Ectodermal cell (in vitro differentiated cells): Measurements from ENCODE around the gene EIF4A3.

ENCODE experiments used
- H3K27ac ChIP-seq: 2 replicates; pipeline ENCODE4 v1.7.0; 2013; ENCODE audit warnings: mild to moderate bottlenecking, low read depth, low read length; ENCODE audit not compliant: insufficient read depth, poor library complexity, severe bottlenecking
- H3K27me3 ChIP-seq: 2 replicates; pipeline ENCODE4 v1.7.0; 2013; ENCODE audit warnings: mild to moderate bottlenecking, low read length; ENCODE audit not compliant: insufficient read depth, control insufficient read depth, poor library complexity, severe bottlenecking
- H3K36me3 ChIP-seq: one replicate; pipeline ENCODE4 v1.7.0; 2013; ENCODE audit warnings: low read length; ENCODE audit not compliant: control insufficient read depth, insufficient read depth
- H3K4me1 ChIP-seq: one replicate; pipeline ENCODE4 v1.7.0; 2013; ENCODE audit warnings: low read length; ENCODE audit not compliant: control insufficient read depth, insufficient read depth
- H3K4me3 ChIP-seq: 2 replicates; pipeline ENCODE4 v1.7.0; 2013; ENCODE audit warnings: low read depth, low read length, control low read depth; ENCODE audit not compliant: insufficient read depth
- H3K9me3 ChIP-seq: 2 replicates; pipeline ENCODE4 v1.7.0; 2013; ENCODE audit warnings: mild to moderate bottlenecking, low read length, moderate library complexity; ENCODE audit not compliant: control insufficient read depth
- WGBS, 2 experiments: methylation state at CpG; one replicate each; pipeline ENCODE4 v1.1.7; 2013; ENCODE audit warnings: missing lambda C conversion rate in 2 of 2; 5-methylcytosine and 5-hydroxymethylcytosine counted together

The EIF4A3 gene

DNA sequence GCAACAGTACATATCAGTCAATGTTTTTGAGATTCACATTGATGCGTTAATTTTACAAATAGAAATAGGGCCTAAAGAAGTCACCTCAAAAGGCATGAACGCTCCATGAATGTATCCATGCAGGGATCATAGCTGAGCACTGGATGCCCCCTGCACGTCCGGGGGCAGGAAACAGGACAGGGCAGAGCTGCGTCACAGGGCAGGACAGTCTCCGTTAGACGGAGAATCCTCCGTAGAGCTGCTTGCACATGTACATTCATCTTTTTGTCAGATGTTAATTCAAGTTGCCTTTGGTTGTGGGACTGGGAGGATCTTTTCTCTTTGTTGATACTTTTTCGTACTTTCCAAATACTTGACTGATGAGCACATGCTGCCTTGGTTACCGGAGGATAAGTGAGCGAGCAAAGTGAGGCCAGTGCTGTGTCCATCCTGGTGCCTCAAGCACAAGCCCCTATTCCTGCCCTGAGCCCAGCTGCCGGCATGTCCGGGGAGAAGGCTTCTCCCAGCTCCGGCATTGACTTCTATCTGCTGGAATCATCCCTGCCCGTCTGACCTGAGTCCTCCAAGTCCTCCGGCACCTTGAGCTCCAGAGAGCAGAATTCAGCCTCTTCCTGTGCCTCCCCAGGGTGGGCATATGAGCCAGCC, 30.5 kb downstream of the EIF4A3 start:
- Histone ChIP-seq H3K4me1 (peaks cover 11% of the 10 kb centered on the region), H3K4me3 (no peak overlapping the region), H3K9me3 (no peaks in the 10 kb centered on the region), H3K27me3 (no peaks in the 10 kb centered on the region), H3K27ac (no peak overlapping the region), H3K36me3 (peaks cover 5% of the 10 kb centered on the region)
- WGBS, 2 experiments: 88 to 90% methylated on average over 16 of the region's 16 CpGs

GRCh38 chr17:80115159-80115558, 31.8 kb downstream of the EIF4A3 start:
- no peak overlapping the region for H3K27ac ChIP-seq
- H3K36me3 ChIP-seq: peaks cover 5% of the 10 kb centered on the region

DNA sequence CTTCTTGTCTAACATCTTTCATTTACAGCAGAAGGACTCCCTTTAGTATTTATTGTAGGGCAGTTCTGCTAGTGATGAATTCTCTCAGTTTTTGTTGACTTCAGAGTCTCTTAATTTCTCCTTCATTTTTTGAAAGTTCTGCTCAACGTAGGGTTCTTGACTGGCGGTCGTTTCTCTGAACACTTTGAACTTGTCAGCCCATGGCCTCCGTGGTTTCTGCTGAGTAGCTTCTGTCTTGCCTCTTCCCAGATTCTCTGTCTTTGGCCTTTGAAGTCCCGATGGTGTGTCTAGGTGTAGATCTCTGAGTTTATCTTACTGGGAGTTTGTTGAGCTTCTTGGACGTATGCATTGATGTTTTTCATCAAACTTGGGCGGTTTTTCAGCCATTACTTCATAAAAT, 32.2 kb downstream of the EIF4A3 start:
- 95 to 96% methylated on average over 7 of the region's 7 CpGs for WGBS, 2 experiments

More at GRCh38 chr17:80115159-80115558, 31.8 kb downstream of the EIF4A3 start:
- 93 to 94% methylated on average over 8 of the region's 8 CpGs for WGBS, 2 experiments
- peaks cover 11% of the 10 kb centered on the region for H3K4me1 ChIP-seq
- H3K9me3 ChIP-seq: no peaks in the 10 kb centered on the region
- H3K27me3 ChIP-seq: no peaks in the 10 kb centered on the region
- no peak overlapping the region for H3K4me3 ChIP-seq

DNA sequence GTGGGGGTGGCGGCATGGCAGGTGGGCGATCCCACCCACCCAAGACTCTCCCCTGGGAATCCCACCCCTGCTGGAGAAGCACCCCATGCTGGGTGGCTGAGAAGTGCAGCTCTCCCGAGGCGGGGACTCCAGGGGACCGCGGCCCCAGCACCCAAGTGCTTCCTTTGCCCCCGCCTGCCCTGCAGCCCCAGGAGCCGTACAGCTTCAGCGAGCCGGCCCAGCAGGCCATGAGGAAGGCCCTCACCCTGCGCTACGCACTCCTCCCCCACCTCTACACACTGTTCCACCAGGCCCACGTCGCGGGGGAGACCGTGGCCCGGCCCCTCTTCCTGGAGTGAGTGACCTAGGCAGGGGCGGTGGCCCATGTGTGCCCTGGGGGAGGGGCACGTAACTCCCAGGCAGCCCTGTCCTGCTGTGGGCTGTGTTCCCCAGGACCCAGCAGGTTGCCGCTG, 33.9 kb downstream of the EIF4A3 start:
- no peaks in the 10 kb centered on the region for H3K27me3 ChIP-seq
- no peaks in the 10 kb centered on the region for H3K9me3 ChIP-seq
- WGBS, 2 experiments: 67 to 76% methylated on average over 20 of the region's 20 CpGs
- H3K4me3 ChIP-seq: no peak overlapping the region
- peaks cover 11% of the 10 kb centered on the region for H3K4me1 ChIP-seq
- peaks cover 5% of the 10 kb centered on the region for H3K36me3 ChIP-seq
- no peak overlapping the region for H3K27ac ChIP-seq

More for the DNA sequence above, 32.2 kb downstream of the EIF4A3 start:
- Histone ChIP-seq H3K9me3 (no peaks in the 10 kb centered on the region), H3K27ac (no peak overlapping the region), H3K36me3 (peaks cover 5% of the 10 kb centered on the region), H3K4me3 (no peak overlapping the region), H3K27me3 (no peaks in the 10 kb centered on the region), H3K4me1 (peaks cover 11% of the 10 kb centered on the region)

- H3K4me1 ChIP-seq: peaks cover 11% of the 10 kb centered on the region
- H3K36me3 ChIP-seq: peaks cover 5% of the 10 kb centered on the region
- no peak overlapping the region for H3K27ac ChIP-seq
- H3K9me3 ChIP-seq: no peaks in the 10 kb centered on the region
- H3K27me3 ChIP-seq: no peaks in the 10 kb centered on the region
- no peak overlapping the region for H3K4me3 ChIP-seq
- 88 to 90% methylated on average over 24 of the region's 24 CpGs for WGBS, 2 experiments
Observed at GRCh38 chr17:80112471-80113032, 34.4 kb downstream of the EIF4A3 start.

DNA sequence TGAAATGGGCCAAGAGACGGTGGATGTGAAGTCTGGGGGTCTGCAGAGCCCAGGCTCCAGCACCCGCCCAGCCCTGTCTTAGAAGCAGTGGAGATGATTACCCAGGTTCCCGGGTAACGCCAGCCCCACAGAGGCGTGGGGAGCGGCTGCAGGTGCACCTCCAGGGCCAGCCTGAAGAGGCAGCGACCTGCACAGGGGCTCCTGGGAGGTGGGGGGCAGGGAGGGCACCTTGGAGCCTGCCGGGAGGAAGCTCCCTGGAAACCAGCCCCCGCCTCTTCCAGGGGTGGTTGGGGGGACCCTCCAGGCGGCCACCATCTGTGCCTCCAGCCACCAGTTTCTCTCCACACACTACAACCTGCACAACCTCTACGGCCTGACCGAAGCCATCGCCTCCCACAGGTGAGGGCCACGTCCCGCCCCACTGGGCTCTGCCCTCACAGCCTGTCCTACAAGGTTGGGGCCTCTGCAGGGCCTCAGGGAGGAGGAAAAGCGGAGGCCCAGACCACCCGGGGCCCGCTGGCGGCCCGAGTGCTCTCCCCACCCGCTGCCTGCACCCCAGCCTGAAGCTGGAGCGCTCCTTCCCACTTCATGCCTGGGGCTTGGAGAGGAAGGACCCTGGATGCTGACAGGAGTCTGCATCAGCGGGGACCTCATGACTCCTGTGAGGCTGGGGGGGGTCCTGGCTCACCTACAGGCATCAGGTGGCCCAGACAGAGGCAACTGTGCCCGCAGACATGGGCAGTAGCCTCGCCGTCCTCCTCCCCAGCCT, 35.0 kb downstream of the EIF4A3 start:
- Histone ChIP-seq H3K9me3 (no peaks in the 10 kb centered on the region), H3K36me3 (peaks cover 5% of the 10 kb centered on the region), H3K4me1 (peaks cover 11% of the 10 kb centered on the region), H3K27ac (no peak overlapping the region), H3K27me3 (no peaks in the 10 kb centered on the region), H3K4me3 (no peak overlapping the region)
- WGBS, 2 experiments: 82 to 87% methylated on average over 26 of the region's 26 CpGs

GRCh38 chr17:80110927-80111701, 35.8 kb downstream of the EIF4A3 start:
- H3K27me3 ChIP-seq: no peaks in the 10 kb centered on the region
- H3K27ac ChIP-seq: no peak overlapping the region
- 89 to 90% methylated on average over 21 of the region's 21 CpGs for WGBS, 2 experiments
- H3K36me3 ChIP-seq: peaks cover 5% of the 10 kb centered on the region
- no peak overlapping the region for H3K4me3 ChIP-seq
- H3K9me3 ChIP-seq: no peaks in the 10 kb centered on the region
- peaks cover 11% of the 10 kb centered on the region for H3K4me1 ChIP-seq

DNA sequence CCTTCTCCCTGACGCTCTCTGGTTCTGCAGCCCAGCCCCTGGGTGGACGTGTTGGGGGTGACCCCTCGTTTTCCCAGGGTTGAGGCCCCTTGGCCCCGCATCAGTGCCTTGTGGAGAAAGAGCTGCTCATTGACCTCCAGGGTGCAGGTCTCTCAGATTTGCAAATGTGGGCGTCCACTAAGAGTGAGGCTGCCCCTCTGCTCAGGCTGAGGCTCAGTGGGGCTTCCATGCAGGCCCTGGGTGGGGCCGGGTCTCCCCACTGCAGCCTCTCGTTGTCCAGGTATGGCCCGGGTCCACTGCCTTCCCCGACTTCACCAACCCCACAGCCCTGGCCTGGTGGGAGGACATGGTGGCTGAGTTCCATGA, 36.5 kb downstream of the EIF4A3 start:
- Histone ChIP-seq H3K4me3 (no peak overlapping the region), H3K27ac (no peak overlapping the region), H3K36me3 (peaks cover 5% of the 10 kb centered on the region), H3K27me3 (no peaks in the 10 kb centered on the region), H3K4me1 (peaks cover 11% of the 10 kb centered on the region), H3K9me3 (no peaks in the 10 kb centered on the region)
- 84 to 85% methylated on average over 9 of the region's 9 CpGs for WGBS, 2 experiments

- WGBS, 2 experiments: 92% methylated on average over 30 of the region's 30 CpGs
- no peak overlapping the region for H3K27ac ChIP-seq
Observed at GRCh38 chr17:80109713-80110446, 37.0 kb downstream of the EIF4A3 start.

More at GRCh38 chr17:80109713-80110446, 37.0 kb downstream of the EIF4A3 start:
- Histone ChIP-seq H3K9me3 (no peaks in the 10 kb centered on the region), H3K4me3 (no peak overlapping the region), H3K27me3 (no peaks in the 10 kb centered on the region), H3K36me3 (peaks cover 5% of the 10 kb centered on the region), H3K4me1 (peaks cover 11% of the 10 kb centered on the region)
